ENCODE measurements around the gene SYTL3.
"Not testable (repeated sequence)": the region's sequence is repeated elsewhere in the genome, so short reads cannot be mapped to it uniquely, and the experiment has no call there.

SYTL3 gene

GRCh38 chr6:158649289-158650143, at the start of gene SYTL3:
Gene SYTL3 (plus strand): TSS chr6:158650054. CDS start chr6:158663269, 13,215 bp downstream.
- DNase-seq = no peak

- no peak for DNase-seq
These were observed 46.4 kb upstream of the SYTL3 start for GRCh38 chr6:158603261-158604047.

GRCh38 chr6:158604048-158604406, 45.8 kb upstream of the SYTL3 start:
- DNase-seq = no peak

- DNase-seq = peak; percentile 61
These were observed 44.5 kb upstream of the SYTL3 start for GRCh38 chr6:158605266-158605878.

GRCh38 chr6:158606011-158606410, 43.8 kb upstream of the SYTL3 start:
- DNase-seq = not testable (repeated sequence)

- no peak for DNase-seq
These were observed 42.9 kb upstream of the SYTL3 start for GRCh38 chr6:158606935-158607334.

- no peak for DNase-seq
These were observed 42.3 kb upstream of the SYTL3 start for GRCh38 chr6:158607411-158608170.

GRCh38 chr6:158608221-158608620, 41.6 kb upstream of the SYTL3 start:
- DNase-seq = no peak

GRCh38 chr6:158609455-158610155, 40.2 kb upstream of the SYTL3 start:
- DNase-seq = no peak

- no peak for DNase-seq
These were observed 39.4 kb upstream of the SYTL3 start for GRCh38 chr6:158610319-158610968.

GRCh38 chr6:158611039-158611438, 38.8 kb upstream of the SYTL3 start:
- no peak for DNase-seq

GRCh38 chr6:158611541-158612370, 38.1 kb upstream of the SYTL3 start:
- DNase-seq = no peak

- DNase-seq = not testable (repeated sequence)
These were observed 35.2 kb upstream of the SYTL3 start for GRCh38 chr6:158614606-158615005.

- DNase-seq = not testable (repeated sequence)
These were observed 31.6 kb upstream of the SYTL3 start for GRCh38 chr6:158618289-158618688.

- no peak for DNase-seq
These were observed 29.7 kb upstream of the SYTL3 start for GRCh38 chr6:158619922-158620801.

GRCh38 chr6:158620963-158621693, 28.7 kb upstream of the SYTL3 start:
- no peak for DNase-seq

- no peak for DNase-seq
These were observed 27.9 kb upstream of the SYTL3 start for GRCh38 chr6:158621694-158622544.

Measured in NCI-H524 treated with DMSO at 0.1 percent for 48 hours (cell line).